Activated CD4-positive, alpha-beta memory T cell treated with anti-CD3 and anti-CD28 coated beads for 36 hours (primary cell): ENCODE measurements around the gene GH2. TPM values are rescaled to one million over a fixed set of nuclear protein-coding genes. Genes with fewer than 3 reads are reported as not detected.
"Not testable (repeated sequence)": the region's sequence is repeated elsewhere in the genome, so short reads cannot be mapped to it uniquely, and the experiment has no call there.

Experiments
- CTCF ChIA-PET: fragments of 350-600 bp; sonication (Branson Sonifier 250); formaldehyde crosslinking; loops from one replicate; lab custom pipeline; 2021; ENCODE audit warnings: antibody characterized with exemption, inconsistent platforms; lab: Charles Lee
- POLR2A ChIA-PET: fragments of 350-600 bp; sonication (Branson Sonifier 250); formaldehyde crosslinking; loops from one replicate; lab custom pipeline; 2021; ENCODE audit warnings: antibody characterized with exemption; lab: Charles Lee
- DNase-seq: peaks from one replicate; pipeline ENCODE4 v3.0.0-alpha.2; 2020
- H3K27ac Mint-ChIP-seq: one replicate; pipeline ENCODE4 v1.8.0; 2021; ENCODE audit warnings: mixed read lengths
- H3K27me3 Mint-ChIP-seq: one replicate; pipeline ENCODE4 v1.8.0; 2021; ENCODE audit warnings: mixed read lengths
- H3K36me3 Mint-ChIP-seq: one replicate; pipeline ENCODE4 v1.8.0; 2021; ENCODE audit warnings: mixed read lengths
- H3K4me1 Mint-ChIP-seq: one replicate; pipeline ENCODE4 v1.8.0; 2021; ENCODE audit warnings: low read depth, mixed read lengths
- H3K4me3 Mint-ChIP-seq: one replicate; pipeline ENCODE4 v1.8.0; 2021; ENCODE audit warnings: mild to moderate bottlenecking, mixed read lengths
- H3K9me3 Mint-ChIP-seq: one replicate; pipeline ENCODE4 v1.8.0; 2021; ENCODE audit warnings: mixed read lengths
- intact Hi-C: fragments of 100-400 bp; cut with micrococcal nuclease; formaldehyde crosslinking; loops from one replicate; pipeline ENCODE4 v1.15.1; 2023
- total RNA-seq, 2 experiments: library from RNA; stranded (reverse); gene quantifications; one replicate each; pipeline ENCODE4 v1.2.3, GENCODE V29; 2021

Gene GH2
- total RNA-seq, 2 experiments from 2014 or later = not detected

GRCh38 chr17:63920050-63920449, 38.3 kb upstream of the GH2 start:
- CTCF ChIA-PET = interaction anchor here (0.7 to 6.5 kb wide), 35 partner anchors 9 to 372 kb away, joined by 3 to 94 read pairs (median 6); partner anchors contain the start of genes CD79B and CSHL1
- H3K9me3 Mint-ChIP-seq, H3K36me3 Mint-ChIP-seq, H3K4me3 Mint-ChIP-seq, DNase-seq, POLR2A ChIA-PET, H3K4me1 Mint-ChIP-seq, H3K27me3 Mint-ChIP-seq, H3K27ac Mint-ChIP-seq, intact Hi-C loops: not testable (repeated sequence)

DNA sequence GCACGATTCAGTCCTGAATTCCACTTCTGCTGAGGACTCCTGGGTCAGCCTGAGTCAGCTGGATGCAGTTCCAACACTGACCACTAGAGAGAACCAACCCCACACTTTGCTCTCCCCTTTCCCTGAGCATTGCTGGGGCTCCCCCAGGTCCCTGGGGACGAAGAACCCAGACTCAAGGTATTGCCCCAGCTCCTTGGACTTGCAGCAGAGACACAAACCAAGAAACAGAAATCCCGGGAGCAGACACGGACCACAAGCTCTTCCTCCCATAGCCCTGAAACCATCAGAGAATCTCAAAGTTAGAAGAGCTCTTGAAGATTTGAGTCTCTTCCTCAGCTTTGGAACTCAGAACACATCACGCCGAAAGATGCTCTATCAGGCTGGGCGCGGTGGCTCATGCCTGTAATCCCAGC, 37.6 kb upstream of the GH2 start:
- H3K36me3 Mint-ChIP-seq = no peaks in the 10 kb centered on the region
- peak; percentile 84 for DNase-seq
- no peaks in the 10 kb centered on the region for H3K27me3 Mint-ChIP-seq
- H3K4me1 Mint-ChIP-seq = peaks cover 6% of the 10 kb centered on the region
- no peaks in the 10 kb centered on the region for H3K9me3 Mint-ChIP-seq
- intact Hi-C loops = loop anchor here (1.0 to 10.0 kb wide), 5 partner anchors 27 to 365 kb away; partner anchors contain the start of gene ERN1
- peak overlapping the region; percentile 44 for H3K27ac Mint-ChIP-seq
- ChIA-PET POLR2A (interaction anchor here (1.1 to 1.7 kb wide), 2 partner anchors 106 to 228 kb away, joined by 3 to 4 read pairs; no protein-coding TSS in a partner anchor), CTCF (interaction anchor here (0.6 to 6.5 kb wide), 45 partner anchors 8 to 619 kb away, joined by 3 to 94 read pairs (median 4); partner anchors contain the start of genes CD79B and CSHL1)
- H3K4me3 Mint-ChIP-seq = peak overlapping the region; percentile 27

- not testable (repeated sequence) for DNase-seq, H3K9me3 Mint-ChIP-seq, H3K36me3 Mint-ChIP-seq, H3K27me3 Mint-ChIP-seq, H3K4me1 Mint-ChIP-seq
- intact Hi-C loops = loop anchor here (1.0 to 10.0 kb wide), 5 partner anchors 28 to 366 kb away; partner anchors contain the start of gene ERN1
- H3K4me3 Mint-ChIP-seq = peak within 1 kb of the TSS; percentile 27
- peak within 1 kb of the TSS; percentile 44 for H3K27ac Mint-ChIP-seq
- ChIA-PET POLR2A (interaction anchor here (1.1 to 1.7 kb wide), 2 partner anchors 106 to 229 kb away, joined by 3 to 4 read pairs; no protein-coding TSS in a partner anchor), CTCF (interaction anchor here (0.6 to 6.5 kb wide), 42 partner anchors 7 to 1829 kb away, joined by 3 to 94 read pairs (median 4); partner anchors contain the start of genes CD79B, CSHL1 and ICAM2)
These were observed 37.1 kb upstream of the GH2 start, which contains the start of gene GH1 for GRCh38 chr17:63918789-63919305. GH1 (minus strand) TSS chr17:63918839; CDS start chr17:63918776, 63 bp downstream.

- no peaks in the 10 kb centered on the region for H3K36me3 Mint-ChIP-seq
- H3K9me3 Mint-ChIP-seq = no peaks in the 10 kb centered on the region
- no peak overlapping the region for H3K4me3 Mint-ChIP-seq
- H3K27ac Mint-ChIP-seq = no peak overlapping the region
- intact Hi-C loops = loop anchor here (2.0 to 10.0 kb wide), 3 partner anchors 28 to 366 kb away; partner anchors contain the start of gene ERN1
- H3K27me3 Mint-ChIP-seq = no peaks in the 10 kb centered on the region
- peaks cover 6% of the 10 kb centered on the region for H3K4me1 Mint-ChIP-seq
- POLR2A ChIA-PET = interaction anchor here (1.7 kb wide), 1 partner anchor 107 kb away, joined by 4 read pairs; no protein-coding TSS in a partner anchor
- CTCF ChIA-PET = interaction anchor here (0.6 to 6.5 kb wide), 14 partner anchors 13 to 1828 kb away, joined by 3 to 94 read pairs (median 8); partner anchors contain the start of gene ICAM2
- no peak for DNase-seq
These were observed 36.6 kb upstream of the GH2 start for GRCh38 chr17:63918305-63918704.

DNA sequence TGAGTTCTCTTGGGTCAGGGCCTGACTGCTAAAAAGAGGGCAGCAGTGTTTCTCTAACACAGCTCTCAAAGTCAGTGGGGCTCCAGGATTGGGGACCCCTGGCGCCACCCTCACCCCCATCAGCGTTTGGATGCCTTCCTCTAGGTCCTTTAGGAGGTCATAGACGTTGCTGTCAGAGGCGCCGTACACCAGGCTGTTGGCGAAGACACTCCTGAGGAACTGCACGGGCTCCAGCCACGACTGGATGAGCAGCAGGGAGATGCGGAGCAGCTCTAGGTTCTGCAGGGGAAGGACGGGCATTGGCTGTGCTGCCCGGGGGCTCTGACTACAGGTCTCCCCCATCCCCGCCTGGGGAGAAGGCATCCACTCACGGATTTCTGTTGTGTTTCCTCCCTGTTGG, 35.9 kb upstream of the GH2 start:
- intact Hi-C loops = loop anchor here (2.0 to 10.0 kb wide), 3 partner anchors 29 to 367 kb away; partner anchors contain the start of gene ERN1
- Mint-ChIP-seq H3K9me3 (no peaks in the 10 kb centered on the region), H3K36me3 (no peaks in the 10 kb centered on the region), H3K27ac (no peak overlapping the region), H3K4me3 (no peak overlapping the region), H3K27me3 (no peaks in the 10 kb centered on the region), H3K4me1 (peaks cover 6% of the 10 kb centered on the region)
- POLR2A ChIA-PET = no interaction called here
- no peak for DNase-seq
- CTCF ChIA-PET = interaction anchor here (0.9 to 6.5 kb wide), 7 partner anchors 29 to 215 kb away, joined by 3 to 94 read pairs (median 48); partner anchors contain the start of gene ICAM2

- H3K9me3 Mint-ChIP-seq, POLR2A ChIA-PET, H3K27me3 Mint-ChIP-seq, H3K4me1 Mint-ChIP-seq, H3K27ac Mint-ChIP-seq, H3K4me3 Mint-ChIP-seq, DNase-seq, H3K36me3 Mint-ChIP-seq: not testable (repeated sequence)
- CTCF ChIA-PET = interaction anchor here (0.9 to 6.5 kb wide), 5 partner anchors 29 to 215 kb away, joined by 5 to 94 read pairs (median 70); no protein-coding TSS in a partner anchor
- intact Hi-C loops = loop anchor here (10.0 kb wide), 1 partner anchor 368 kb away; no protein-coding TSS in a partner anchor
These were observed 35.5 kb upstream of the GH2 start for GRCh38 chr17:63917206-63917605.

GRCh38 chr17:63916566-63917185, 34.9 kb upstream of the GH2 start:
- intact Hi-C loops = loop anchor here (10.0 kb wide), 1 partner anchor 368 kb away; no protein-coding TSS in a partner anchor
- Mint-ChIP-seq H3K4me3 (no peak overlapping the region), H3K36me3 (no peaks in the 10 kb centered on the region), H3K4me1 (peaks cover 6% of the 10 kb centered on the region), H3K27me3 (no peaks in the 10 kb centered on the region), H3K27ac (no peak overlapping the region), H3K9me3 (no peaks in the 10 kb centered on the region)
- no peak for DNase-seq
- ChIA-PET POLR2A (no interaction called here), CTCF (interaction anchor here (0.7 to 6.5 kb wide), 5 partner anchors 30 to 111 kb away, joined by 3 to 94 read pairs (median 5); no protein-coding TSS in a partner anchor)

DNA sequence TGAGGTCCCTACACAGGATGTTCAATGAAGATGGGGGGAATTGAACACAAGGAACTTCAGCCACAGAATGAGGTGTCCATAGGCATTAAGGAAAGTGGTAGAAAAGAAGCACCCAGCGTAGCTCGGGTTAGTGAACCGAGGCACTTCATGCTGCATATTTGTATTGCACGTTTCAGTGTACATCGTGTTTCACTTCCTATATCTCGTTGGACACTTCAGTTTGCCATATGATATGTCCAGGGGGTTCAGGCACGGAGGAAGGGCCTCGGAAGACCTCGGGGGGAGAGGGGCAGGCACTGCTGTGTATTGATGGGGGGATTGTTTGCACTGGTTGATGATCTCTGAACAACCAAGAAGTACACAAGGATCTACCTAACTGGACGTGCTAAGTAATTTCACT, 34.0 kb upstream of the GH2 start:
- POLR2A ChIA-PET, H3K36me3 Mint-ChIP-seq: not testable (repeated sequence)
- intact Hi-C loops = loop anchor here (10.0 kb wide), 1 partner anchor 369 kb away; no protein-coding TSS in a partner anchor

DNA sequence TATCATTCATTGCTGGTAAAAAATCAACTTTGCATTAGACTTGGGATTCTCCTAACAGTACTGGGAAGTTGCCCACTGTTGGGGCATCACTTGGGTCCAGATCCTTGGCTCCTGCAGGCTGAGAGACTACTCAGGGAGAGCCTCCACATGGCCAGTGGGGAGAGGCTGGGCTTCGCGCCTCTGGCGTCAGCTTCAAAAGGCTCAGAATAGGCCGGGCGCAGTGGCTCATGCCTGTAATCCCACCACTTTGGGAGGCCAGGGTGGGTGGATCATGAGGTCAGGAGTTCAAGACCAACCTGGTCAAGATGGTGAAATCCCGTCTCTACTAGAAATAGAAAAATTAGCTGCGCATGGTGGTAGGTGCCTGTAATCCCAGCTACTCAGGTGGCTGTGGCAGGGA, 32.7 kb upstream of the GH2 start:
- peaks cover 5% of the 10 kb centered on the region for H3K4me1 Mint-ChIP-seq
- intact Hi-C loops = loop anchor here (10.0 kb wide), 1 partner anchor 370 kb away; no protein-coding TSS in a partner anchor
- H3K27me3 Mint-ChIP-seq = no peaks in the 10 kb centered on the region
- H3K36me3 Mint-ChIP-seq = no peaks in the 10 kb centered on the region
- H3K4me3 Mint-ChIP-seq = no peak overlapping the region
- no peak overlapping the region for H3K27ac Mint-ChIP-seq
- ChIA-PET POLR2A (no interaction called here), CTCF (no interaction called here)
- DNase-seq = no peak
- H3K9me3 Mint-ChIP-seq = no peaks in the 10 kb centered on the region

More for the DNA sequence above, 34.0 kb upstream of the GH2 start:
- DNase-seq, H3K4me1 Mint-ChIP-seq, H3K4me3 Mint-ChIP-seq, H3K27ac Mint-ChIP-seq, H3K9me3 Mint-ChIP-seq, H3K27me3 Mint-ChIP-seq: not testable (repeated sequence)
- CTCF ChIA-PET = interaction anchor here (0.7 to 6.5 kb wide), 5 partner anchors 31 to 218 kb away, joined by 3 to 94 read pairs (median 5); no protein-coding TSS in a partner anchor

DNA sequence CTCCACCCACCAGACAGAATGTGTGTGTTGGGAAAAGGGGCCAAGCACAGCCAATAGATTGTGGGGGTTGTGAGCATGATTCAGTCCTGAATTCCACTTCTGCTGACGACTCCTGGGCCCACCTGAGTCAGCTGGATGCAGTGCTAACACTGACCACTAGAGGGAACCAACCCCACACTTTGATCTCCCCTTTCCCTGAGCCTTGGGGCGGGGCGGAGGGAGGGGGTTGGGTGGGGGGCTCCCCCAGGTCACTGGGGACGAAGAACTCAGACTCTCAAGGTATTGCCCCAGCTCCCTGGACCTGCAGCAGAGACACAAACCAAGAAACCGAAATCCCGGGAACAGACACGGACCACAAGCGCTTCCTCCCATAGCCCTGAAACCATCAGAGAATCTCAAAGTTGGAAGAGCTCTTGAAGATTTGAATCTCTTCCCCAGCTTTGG, 29.9 kb upstream of the GH2 start:
- Mint-ChIP-seq H3K4me1 (no peaks in the 10 kb centered on the region), H3K27me3 (no peaks in the 10 kb centered on the region), H3K4me3 (no peak overlapping the region), H3K36me3 (no peaks in the 10 kb centered on the region), H3K27ac (no peak overlapping the region), H3K9me3 (no peaks in the 10 kb centered on the region)
- DNase-seq = peak; percentile 77
- CTCF ChIA-PET = interaction anchor here (0.7 to 4.1 kb wide), 31 partner anchors 8 to 370 kb away, joined by 3 to 32 read pairs (median 4); partner anchors contain the start of gene CD79B
- intact Hi-C loops = loop anchor here (10.0 kb wide), 1 partner anchor 373 kb away; no protein-coding TSS in a partner anchor
- POLR2A ChIA-PET = interaction anchor here (0.9 kb wide), 1 partner anchor 235 kb away, joined by 3 read pairs; no protein-coding TSS in a partner anchor

GRCh38 chr17:63911041-63911635, 29.4 kb upstream of the GH2 start, which contains the start of gene CSHL1:
CSHL1 (minus strand) TSS chr17:63911258; CDS start chr17:63911196, 62 bp downstream.
- ChIA-PET POLR2A (interaction anchor here (0.9 kb wide), 1 partner anchor 235 kb away, joined by 3 read pairs; no protein-coding TSS in a partner anchor), CTCF (interaction anchor here (1.0 to 4.1 kb wide), 20 partner anchors 9 to 371 kb away, joined by 3 to 32 read pairs (median 6); partner anchors contain the start of gene CD79B)
- Mint-ChIP-seq H3K9me3 (no peaks in the 10 kb centered on the region), H3K36me3 (no peaks in the 10 kb centered on the region), H3K4me1 (no peaks in the 10 kb centered on the region), H3K4me3 (no peak within 1 kb of the TSS), H3K27ac (no peak within 1 kb of the TSS), H3K27me3 (no peaks in the 10 kb centered on the region)
- intact Hi-C loops = loop anchor here (10.0 kb wide), 1 partner anchor 374 kb away; no protein-coding TSS in a partner anchor
- DNase-seq = no peak
